HPDE6-E6E7 (cell line): ENCODE measurements around the gene WNK1.
"Not testable (repeated sequence)": the region's sequence is repeated elsewhere in the genome, so short reads cannot be mapped to it uniquely, and the experiment has no call there.

Experiments used
- DNase-seq: peaks from one replicate; pipeline ENCODE4 v3.0.0; 2011; ENCODE audit warnings: missing footprints; ENCODE audit errors: extremely low spot score

WNK1 gene

GRCh38 chr12:817941-818600, 65.7 kb downstream of the WNK1 start:
- no peak for DNase-seq

GRCh38 chr12:818733-819132, 66.4 kb downstream of the WNK1 start:
- DNase-seq, result no peak

DNA sequence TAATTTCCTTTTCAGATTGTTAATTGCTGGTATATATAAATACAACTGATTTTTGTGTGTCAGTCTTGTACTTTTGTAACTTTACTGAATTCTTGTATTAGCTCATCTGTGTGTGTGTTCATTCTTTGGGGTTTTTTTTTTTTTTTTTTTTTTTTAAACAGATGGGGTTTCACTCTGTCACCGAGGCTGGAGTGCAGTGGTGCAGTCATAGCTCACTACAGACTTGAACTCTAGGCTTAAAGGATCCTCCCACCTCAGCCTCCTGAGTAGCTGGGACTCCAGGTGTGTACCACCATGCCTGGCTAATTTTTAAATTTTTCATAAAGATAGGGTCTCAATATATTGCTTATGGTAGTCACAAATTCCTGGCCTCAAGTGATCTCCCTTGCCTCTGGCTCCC, 68.0 kb downstream of the WNK1 start:
- DNase-seq, result no peak

DNA sequence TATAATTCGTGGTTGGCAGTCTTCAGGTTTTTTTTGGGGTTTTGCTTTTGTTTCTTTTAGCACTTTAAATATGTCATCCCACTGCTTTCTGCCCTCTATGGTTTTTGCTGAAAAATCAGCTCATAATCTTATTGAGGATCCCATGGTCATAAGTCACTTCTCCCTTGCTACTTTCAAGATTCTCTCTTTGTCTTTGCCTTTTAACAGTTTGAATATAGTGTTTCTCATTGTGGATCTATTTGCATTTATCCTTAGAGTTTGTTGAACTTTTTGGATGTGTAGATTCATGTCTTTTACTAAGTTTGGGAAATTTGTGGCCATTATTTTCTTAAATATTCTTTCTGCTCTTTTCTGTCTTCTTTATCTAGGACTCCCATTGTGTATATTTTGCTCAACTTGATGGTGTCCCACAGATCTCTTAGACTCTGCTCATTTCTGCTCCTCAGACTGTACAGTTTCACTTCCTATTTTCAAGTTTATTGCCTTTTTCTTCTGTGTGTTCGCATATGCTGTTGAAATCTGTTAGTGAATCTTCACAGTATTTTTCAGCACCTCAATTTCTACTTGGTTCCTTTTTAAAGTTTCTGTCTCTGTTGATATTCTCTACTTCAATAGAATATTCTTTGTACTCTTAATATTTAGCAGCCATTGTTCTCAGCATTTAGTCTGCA, 70.8 kb downstream of the WNK1 start:
- DNase-seq, result no peak

DNA sequence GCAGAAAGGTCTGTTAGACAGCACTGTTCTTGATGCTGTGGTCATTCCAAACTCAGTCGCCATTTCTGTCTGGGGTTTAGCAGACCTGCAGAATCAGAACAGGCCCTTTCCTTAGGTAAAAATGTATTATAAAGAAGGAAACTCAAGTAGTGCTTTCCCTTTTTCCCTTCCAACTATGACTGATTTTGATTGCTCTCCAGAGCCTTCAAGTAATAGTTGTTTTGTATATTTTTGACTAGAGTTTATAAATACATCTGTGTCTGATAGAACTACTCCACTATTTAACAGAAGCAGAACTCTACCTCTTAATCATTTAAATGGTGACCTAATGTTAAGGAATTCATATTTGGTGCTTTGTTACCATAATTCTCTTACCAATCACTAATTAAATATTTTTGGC, 74.0 kb downstream of the WNK1 start:
- DNase-seq, result no peak

DNA sequence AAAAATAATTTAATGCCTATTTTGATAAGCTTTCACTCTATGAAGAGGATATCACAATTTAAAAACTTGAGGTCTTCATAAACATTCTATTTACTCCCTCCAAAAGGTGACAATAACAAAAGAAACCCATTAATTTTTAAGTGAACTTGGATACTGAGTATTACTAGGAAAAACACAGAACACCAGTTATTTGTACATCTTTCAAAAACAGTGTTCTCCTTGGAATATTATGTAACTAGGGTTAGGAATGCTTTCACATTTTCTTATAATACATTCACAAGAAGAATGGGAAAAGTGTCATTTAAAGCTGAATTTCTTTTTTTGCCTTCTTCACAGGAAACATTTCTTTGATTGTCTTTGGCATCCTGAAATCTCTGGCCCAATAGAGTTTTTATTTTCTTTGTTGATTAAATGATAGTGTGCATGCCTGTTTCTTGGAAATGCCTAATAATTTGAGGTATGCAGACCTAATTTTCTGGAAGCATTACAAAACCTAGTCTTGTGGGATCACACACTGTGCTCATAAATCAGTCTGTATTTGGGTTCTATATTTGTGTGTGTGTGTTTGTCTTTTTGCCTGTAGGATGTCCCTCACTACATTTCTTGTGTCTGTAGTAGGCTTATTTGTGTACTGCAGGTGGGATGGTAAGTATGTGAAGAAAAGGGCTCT, 76.5 kb downstream of the WNK1 start:
- no peak for DNase-seq

- no peak for DNase-seq
These were observed 77.9 kb downstream of the WNK1 start for GRCh38 chr12:830111-830867.

DNA sequence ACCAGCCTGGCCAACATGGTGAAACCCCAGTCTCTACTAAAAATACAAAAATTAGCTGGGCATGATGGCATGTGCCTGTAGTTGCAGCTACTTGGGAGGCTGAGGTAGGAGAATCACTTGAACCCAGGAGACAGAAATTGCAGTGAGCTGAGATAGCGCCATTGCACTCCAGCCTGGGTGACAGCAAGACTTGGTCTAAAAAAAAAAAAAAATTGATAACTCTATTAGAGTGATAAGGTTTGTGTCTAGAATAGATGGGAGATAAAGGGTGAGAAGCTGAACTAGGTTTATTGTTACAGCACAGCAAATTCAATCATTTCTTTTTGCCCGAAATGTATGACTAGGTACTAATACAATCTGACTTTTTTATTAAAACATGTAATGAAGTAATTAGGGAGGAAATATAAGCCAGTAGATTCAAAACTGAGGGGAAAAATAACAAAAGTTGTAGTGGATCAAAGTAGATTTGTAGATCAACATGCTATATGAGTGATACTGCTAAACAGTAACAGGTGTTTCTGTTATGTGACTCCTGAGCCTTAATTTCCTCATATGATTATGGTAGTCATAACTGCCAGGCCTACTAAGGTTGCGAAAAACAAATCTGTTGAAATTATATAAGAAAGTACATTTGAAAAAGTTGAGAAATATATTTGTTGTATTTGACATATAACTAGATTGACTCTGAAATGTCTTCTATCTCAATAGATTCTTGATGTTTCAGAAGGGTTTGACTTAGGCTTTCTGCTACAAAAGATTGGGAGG, 83.6 kb downstream of the WNK1 start:
- DNase-seq, result no peak

- DNase-seq, result no peak
These were observed 84.6 kb downstream of the WNK1 start for GRCh38 chr12:836952-837351.

DNA sequence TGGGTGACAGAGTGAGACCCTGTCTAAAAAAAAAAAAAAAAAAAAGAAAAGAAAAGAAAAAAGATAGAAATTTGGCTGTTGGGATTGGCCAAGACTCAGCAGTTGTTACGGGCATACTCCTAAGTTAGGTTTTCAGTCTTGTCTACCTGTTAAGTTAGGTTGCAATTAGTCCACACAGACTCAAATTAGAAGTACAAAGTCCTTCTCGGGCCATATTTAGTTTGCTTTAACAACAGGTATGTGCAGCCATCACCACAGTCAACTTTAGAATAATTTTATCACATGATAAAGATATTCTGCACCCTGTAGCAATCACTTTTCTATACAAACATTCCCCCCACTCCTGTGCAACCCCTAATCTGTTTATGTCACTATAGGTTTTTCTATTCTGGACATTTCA, 85.2 kb downstream of the WNK1 start:
- DNase-seq, result no peak

- no peak for DNase-seq
These were observed 91.2 kb downstream of the WNK1 start for GRCh38 chr12:843609-844008.

DNA sequence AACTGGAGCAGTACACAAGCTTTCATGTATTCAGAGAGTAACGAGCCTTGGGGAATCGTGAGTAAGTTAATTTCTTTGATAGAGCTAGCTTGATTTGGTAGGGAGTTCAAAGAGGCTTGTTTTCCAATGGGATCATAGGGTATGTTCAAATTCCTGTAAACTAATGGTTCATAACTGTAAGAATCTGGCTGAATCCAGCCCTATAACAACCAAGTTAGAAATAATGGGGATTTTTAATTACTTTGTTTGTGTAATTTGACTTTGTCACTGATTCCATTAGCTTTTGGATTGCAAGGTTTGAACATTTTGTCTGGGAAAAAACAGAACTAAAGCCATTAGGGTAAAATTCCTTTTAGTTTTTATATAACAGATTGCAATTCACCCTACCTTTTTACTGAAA, 94.0 kb downstream of the WNK1 start:
- no peak for DNase-seq

- DNase-seq, result no peak
These were observed 95.9 kb downstream of the WNK1 start for GRCh38 chr12:848173-848865.

DNA sequence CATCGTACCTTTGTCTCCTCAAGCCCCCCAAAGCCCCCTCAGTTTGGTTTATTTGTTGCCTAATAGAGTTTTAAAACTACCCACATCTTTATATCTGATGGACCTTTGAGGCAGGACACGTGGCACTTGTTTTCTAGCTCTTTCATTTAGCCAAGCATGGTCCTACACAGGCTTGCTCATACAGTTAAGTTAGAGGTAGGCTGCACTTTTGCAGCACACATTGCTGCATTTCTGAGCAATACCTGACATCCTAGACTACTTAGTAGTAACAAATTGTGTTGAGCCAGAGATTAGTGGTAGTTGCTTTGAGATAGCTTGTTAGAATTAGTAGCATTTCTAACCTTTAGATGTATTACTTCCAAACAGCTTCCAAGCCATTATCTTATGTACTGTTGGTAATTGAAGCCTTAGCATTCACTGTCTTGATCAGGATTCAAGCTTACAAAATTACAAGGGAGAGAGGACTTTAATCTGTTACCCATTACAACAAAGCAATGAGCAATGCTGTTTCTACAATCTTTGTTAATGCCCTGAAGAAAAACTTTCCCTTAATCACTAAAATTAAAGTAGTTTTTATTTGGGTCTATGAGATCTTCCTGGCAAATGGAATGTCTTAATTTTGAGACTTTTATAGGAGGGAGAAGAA, 96.6 kb downstream of the WNK1 start:
- no peak for DNase-seq

- DNase-seq, result not testable (repeated sequence)
These were observed 97.5 kb downstream of the WNK1 start for GRCh38 chr12:849733-850437.

GRCh38 chr12:851343-851742, 99.0 kb downstream of the WNK1 start:
- DNase-seq, result no peak

- DNase-seq, result peak; percentile 16
These were observed 99.5 kb downstream of the WNK1 start for GRCh38 chr12:851913-852312.

DNA sequence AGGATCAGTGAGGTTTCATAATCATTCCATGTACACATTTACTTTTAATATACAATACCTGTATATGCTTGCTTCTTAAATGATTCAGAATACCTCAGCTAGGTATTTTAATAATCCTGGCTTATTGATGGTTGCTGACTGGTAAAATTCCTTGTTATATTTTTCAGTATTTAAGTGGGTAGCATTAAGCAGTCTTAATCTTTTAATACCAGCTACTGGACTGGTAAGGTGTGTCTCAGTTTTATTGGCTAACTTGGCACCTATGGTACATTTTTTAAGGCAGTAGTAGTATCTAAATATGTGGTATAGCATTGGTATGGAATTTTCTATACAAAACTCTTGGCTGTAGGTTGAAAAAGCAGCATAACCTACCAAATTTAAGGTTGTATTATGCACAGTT, 100.5 kb downstream of the WNK1 start:
- no peak for DNase-seq

GRCh38 chr12:857611-858010, 105.2 kb downstream of the WNK1 start:
- peak; percentile 74 for DNase-seq
